MV-4-11 (cell line): ENCODE measurements around the gene CCDC197.

Source experiments
- DNase-seq: peaks from one replicate; lab custom pipeline; 2025; lab: John Stamatoyannopoulos, UW

CCDC197 gene

DNA sequence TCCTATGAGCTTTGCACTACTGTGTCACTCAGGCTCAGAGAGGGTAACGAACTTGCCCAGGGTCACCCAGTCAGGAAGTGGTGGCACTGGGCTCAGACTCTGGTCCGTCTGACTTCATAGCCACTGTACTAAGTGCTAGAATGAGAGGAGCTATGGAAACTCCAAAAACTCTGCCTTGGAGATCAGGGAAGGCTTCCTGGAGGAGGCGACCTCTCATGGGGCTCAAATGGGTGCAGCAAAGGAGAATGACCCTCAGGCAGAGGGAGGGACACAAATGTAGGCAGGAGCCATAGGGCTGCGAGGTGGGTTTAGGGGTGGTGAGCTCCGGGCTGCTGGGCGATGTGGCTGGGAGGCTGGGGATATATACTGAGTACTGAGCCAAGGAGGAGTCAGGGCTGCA is 3.2 kb downstream of the CCDC197 start:
- no peak for DNase-seq

DNA sequence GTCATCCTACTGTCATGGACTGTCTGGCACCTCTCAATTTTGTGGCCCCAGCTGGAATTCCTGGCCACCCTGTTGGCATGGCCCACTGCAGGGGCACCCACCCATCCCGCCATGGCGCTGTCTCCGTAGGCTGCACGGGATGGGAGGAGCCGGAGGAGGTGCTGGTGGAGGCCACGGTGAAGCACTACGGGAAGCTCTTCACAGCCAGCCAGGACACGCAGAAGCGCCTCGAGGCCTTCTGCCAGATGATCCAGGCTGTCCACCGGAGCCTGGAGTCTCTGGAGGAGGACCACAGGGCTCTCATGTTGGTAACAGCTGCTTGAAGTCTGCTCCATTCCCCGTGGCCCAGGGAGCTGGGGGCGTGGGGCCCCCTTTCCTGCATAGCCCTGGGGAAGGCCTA is 3.9 kb downstream of the CCDC197 start:
- no peak for DNase-seq

DNA sequence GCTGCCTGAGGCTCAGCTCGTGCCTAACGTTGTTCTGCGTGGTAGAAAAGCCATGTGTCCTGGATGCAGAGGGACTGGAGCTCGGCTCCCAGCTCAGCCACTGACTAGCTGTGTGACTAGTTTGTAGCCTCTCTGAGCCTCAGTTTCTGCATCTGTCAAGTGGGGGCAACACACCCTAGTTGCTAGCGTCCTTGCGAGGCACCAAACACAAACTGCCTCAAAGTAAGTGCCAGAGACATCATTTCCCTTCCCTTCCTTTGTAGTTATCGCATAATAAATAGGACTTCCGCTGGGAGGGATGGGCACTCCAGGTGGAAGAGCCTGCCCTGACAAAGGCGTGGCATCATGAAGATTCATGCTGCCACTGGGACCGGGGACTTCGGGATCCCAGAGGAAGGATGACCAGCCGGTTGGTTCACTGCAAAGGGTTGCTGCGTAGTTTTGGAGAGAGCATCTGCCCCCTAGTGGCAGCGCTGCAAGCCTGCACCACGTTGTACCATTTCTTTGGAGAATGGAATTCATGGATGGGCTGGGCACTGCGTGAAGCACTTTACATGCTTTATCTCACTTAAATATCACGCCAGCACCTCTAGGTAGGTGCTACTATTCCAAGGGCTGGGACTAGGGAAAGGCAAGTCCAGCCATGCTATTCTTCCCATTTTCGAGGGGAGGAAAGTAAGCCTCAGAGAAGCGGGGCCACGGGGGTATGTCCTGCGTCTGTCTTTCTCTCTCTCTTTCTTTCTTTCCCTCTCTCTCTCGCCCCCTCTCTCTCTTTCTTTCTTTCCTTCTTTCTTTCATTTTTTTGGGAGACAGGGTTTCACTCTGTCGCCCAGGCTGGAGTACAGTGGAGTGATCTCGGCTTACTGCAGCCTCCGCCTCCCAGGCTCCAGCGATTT is 4.6 kb downstream of the CCDC197 start:
- peak; percentile 31 for DNase-seq

DNA sequence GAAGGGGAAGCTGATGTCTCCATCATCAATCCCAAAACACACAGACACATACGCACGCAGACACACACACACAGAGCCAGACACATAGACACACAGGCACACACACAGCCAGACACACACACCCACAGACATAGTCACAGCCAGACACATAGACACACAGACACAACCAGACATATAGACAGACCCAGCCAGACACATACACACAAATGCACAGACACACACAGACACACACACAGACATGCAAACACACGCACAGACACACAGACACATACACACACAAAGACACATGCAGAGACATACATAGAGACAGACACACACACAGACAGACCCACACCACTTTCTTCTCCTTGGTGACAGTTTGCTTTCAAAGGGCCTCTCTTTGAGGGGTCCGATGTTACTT is 6.3 kb downstream of the CCDC197 start:
- DNase-seq = no peak

DNA sequence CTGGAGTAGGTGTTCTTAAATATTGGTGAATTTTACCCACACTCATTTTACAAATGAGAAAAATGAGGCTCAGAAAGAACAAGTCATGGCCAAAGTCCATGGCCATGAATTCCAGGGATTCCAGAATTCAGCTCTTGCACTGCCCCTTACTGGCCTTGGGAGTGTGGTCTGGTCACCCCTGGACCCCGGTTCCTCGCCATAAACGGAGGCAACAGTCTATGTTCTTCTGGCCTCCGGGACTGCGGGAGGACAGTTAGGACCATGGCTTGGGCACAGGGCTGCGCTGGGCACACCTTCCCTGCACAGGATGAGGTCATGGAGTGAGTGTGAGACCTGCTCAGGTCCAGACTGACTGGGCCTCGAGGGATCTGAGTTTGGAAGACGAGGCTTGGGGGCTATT is 6.9 kb downstream of the CCDC197 start:
- no peak for DNase-seq

DNA sequence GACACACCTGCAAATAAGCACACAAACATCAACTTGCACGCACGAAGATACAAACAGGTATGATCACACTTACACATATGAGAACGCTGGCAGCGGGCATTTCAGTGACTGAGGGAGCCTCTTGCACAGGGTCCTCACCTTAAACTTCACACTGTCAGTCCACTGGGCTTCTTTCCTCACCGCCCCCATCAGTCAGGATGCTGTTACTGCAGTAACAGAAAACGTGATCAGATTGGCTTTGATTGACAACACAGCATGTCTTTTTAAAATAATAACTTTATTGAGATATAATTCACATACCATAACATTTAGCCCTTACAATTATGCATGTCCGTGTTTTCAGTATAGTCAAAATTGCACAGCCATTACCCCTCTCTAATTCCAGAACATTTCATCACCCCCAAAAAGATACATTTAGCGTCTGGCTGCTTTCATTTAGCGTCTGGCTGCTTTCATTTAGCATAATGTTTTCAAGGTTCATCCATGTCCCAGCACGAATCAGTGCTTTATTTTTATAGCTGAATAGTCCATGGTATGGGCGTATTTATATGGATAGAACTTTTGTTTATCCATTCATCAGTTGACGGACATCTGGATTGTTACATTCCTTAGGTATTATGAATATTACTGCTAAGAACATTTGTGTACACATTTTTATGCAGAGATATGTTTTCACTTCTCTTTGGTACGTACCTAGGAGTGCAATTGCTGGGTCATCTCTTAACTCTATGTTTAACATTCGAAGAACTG is 8.4 kb downstream of the CCDC197 start:
- no peak for DNase-seq

DNA sequence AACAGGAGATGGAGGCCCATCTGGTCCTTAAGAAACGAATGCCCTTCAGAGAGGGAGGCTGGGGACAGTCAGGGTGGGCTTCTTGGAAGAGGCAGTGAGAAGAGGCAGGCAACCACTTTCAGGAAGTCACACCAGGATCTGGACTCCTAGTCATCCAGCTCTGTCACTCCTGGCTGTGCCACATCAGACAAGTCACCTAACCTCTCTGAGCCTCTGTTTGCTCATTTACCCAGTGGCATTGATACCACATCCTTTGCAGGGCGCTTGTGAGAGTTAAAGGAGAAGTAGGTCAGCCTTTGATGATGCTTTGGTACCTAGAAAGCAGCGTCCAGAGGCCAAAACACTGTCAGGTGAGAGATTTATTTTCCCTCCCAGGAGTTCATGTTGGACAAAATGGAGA is 11.1 kb downstream of the CCDC197 start:
- DNase-seq = no peak

DNA sequence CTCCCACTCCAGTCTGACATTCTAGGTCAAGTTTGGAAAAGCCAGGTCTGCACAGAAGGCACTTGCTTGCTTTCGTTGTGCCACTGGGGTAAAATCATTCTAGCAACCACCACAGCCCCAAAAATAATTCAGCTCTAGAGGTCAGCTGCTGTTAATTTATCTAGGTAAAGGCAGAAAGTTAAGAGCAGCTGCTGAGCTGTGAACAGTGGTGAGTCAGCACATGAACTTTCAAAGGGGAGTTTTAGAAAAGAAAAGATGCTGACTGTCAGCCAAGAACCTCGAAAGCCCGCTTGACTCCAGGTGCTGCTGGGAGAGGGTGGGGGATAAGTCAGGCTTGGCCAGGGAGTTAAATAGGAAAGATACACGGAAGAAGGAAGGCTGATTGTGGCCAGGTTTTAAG is 12.7 kb downstream of the CCDC197 start:
- DNase-seq = no peak

DNA sequence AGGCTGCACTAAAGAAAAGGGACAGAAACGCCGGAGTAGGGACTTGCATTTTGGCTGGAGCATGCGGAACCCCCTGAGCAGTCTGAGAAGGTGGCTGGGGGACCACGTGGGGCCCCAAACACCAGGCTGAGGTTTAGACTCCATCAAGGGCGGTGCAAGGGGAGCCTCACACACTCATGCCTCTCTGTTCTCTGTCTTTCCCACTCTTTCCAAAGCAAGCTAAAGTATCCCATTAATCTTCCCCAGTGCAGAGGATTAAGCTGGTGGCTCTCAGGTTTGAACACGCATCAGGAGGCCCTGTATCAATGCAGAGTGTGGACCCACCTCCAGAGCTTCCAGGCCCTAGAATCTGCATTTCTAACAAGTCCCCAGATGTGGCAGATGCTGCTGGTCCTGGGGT is 13.5 kb downstream of the CCDC197 start:
- no peak for DNase-seq

DNA sequence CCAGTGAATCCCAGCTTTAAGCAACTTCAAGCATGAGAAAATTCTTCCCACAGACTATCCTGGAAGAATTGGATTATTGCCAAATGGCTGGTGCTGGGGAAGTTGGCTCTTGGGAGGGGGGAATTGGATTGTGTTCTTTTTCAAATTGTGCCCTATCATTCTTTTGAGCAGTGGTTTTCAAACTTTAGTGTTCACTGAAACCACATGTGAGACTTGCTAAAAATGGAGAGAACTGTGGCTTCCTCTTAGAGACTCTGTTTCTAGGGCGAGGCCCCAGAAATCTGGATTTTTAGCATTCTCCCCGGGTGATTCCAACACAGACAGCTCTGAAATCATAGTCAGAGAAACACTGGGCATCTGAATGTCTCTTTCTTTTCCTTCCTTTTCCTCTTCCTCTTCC is 14.7 kb downstream of the CCDC197 start:
- DNase-seq = peak; percentile 54

DNA sequence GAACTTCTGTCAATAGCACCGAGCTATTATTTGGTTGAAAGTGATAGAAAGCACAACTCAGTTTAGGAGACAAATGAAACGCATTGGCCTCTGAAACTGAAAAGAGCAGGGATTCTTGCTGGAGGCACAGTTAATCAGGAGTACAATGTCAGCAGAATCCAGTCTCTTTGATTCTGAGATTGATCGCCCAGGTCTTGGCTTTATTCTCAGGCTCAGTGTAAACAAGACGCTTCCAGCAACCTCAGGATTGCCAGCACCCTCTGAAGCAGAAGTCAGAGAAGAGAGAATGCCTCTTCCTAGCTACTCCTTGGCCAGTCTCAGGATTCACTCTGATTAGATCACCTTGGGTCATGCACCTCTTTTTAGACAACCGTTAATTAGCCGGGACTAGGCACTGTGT is 17.3 kb downstream of the CCDC197 start:
- DNase-seq = no peak

DNA sequence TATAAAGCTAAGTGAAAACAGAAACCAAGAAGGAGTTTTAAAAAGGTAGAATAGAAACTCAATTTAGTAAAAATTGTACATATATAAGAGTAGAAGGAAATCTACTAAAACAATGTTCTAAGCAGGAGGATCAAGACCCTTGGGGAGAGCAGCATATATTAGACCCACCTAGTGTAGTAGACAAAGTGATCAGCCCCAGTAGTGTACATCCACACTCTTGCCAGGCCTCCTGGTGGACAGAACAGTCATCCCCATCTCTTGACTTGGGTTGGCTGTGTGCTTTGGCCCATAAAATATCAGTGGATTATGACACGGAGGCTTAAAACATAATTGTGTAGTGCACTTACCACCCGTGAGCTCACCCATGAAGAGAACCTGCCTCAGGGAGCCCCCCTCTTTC is 18.1 kb downstream of the CCDC197 start:
- no peak for DNase-seq

DNA sequence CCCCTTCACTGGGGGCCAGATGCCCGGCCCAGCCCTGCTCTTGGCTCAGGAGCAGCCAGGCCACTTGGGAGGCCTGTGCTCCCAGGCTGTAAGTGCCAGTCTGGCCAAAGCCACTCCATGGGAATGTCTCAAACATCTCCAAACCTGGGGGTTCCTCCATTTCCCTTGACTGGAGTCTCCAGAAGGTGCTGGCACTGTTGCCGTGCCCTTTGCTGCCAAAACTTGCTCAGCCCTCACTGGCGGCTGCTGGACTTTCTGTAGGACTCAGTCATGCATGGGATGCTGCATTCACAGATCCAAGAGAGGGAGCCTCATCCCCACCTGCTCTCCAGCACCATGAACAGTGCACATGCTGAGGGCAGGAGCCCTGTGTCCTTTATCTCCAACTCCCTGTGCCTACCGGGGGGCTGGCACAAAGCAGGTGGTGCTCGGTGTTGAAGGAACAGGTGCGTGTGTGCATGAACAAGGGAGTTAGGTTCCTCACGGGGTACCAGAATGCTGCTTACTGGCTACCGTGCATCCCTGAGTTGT is 19.4 kb downstream of the CCDC197 start:
- no peak for DNase-seq

DNA sequence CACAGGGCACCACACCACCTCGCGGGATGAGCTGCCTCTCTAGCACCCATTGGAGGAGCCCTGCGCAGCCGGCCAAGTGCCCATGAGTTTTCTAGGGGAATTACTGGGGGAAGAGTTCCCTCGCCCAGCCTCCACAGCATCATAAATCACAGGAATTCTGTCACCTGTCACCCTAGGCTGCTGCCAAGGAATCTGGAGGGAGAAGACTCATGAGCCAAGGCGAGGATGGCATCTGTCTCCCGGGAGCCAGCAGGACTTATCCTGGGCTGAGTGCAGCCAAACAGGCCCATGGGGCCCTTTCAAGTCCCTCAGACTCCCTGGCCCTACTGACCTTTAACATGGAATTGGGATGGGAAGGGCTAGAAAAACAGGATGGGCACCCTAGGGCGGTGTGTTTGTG is 21.2 kb downstream of the CCDC197 start:
- DNase-seq = no peak

DNA sequence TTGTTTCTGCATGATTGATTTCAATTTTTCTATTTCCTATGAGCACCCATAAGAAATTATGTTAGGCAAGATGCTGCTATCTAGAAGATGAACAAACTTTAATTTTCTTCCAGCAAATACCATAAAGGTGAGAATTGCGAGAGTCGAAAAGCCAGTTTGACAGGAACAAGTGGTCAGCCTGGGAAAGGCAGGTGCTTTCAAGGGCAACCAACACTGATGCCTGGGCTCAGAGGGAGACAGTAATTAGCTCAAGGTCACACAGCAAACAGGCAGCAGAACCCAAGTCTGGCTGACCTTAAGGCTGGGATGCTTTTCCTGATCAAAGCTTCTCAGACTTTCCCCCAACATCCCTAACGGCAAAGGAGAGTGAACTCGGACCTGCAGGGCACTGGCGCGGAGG is 22.2 kb downstream of the CCDC197 start:
- DNase-seq = no peak

DNA sequence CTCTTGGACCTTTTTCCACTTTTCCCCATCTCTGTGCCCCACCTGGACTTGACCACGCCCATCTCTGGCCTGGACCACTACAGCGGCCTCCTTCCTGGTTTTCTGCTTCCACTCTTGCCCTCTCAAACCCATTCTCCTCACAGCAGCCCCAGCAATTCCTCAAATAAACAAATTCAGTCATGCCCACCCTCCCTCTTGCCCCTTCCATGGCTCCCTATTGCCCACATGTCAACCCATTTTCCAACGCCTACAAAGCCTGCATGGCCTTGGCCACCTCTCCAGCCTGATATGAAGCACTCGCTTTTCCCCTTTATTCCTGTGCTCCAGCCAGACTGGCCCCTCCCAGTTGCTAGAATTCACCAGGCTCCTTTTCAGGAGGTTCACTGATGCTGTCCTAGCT is 23.2 kb downstream of the CCDC197 start:
- DNase-seq = no peak

DNA sequence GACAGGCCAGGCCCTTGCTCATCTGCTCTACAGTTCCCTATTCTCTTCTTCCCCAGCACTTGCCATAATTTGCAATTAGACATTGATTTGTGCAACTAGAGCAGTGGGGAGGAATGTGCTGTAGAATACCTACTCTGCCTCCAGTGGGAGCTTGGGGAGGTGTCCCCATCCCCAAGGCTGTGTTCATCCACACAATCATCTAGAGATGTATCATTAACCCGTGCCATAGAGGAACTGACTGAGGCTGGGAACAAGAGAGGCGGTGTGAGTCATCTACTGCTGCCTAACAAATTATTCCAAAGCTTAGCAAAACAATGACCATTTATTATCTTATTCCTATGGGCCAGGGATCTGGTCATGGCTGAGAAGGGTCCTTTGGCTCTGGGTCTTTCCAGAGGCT is 23.9 kb downstream of the CCDC197 start:
- peak; percentile 17 for DNase-seq

DNA sequence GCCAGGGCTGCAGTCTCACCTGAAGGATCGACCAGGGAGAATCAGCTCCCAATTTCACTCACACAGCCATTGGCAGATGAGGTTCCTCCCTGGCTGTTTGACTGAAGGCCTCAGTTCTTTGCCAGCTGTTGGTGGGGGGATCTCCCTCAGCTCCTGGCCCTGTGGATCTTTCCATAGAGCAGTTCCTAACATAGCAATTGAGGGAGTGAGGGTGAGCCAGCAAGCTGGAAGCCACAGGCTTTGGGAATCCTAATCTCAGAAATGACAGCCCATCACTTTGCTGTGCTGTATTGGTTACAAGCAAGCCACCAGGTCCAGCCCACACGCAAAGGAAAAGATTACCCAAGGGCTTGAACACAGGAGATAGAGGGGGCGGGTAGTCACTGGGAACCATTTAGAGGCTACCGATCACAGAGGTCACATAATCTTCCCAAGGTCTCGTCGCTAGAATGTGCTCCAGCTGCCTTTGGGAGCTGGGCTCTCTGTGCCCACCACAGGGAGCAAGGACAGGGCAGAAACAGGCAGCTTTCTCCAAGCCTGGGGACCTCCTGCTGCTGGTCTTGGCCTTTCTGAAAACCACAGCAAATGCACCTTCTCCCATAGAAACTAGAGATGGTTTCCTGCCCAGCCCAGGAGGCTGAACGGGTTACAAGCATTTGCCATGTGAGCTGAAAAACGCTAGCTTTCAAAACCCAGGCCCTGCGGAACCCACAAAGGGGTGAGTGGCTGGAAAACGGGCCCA is 24.5 kb downstream of the CCDC197 start:
- DNase-seq = no peak

DNA sequence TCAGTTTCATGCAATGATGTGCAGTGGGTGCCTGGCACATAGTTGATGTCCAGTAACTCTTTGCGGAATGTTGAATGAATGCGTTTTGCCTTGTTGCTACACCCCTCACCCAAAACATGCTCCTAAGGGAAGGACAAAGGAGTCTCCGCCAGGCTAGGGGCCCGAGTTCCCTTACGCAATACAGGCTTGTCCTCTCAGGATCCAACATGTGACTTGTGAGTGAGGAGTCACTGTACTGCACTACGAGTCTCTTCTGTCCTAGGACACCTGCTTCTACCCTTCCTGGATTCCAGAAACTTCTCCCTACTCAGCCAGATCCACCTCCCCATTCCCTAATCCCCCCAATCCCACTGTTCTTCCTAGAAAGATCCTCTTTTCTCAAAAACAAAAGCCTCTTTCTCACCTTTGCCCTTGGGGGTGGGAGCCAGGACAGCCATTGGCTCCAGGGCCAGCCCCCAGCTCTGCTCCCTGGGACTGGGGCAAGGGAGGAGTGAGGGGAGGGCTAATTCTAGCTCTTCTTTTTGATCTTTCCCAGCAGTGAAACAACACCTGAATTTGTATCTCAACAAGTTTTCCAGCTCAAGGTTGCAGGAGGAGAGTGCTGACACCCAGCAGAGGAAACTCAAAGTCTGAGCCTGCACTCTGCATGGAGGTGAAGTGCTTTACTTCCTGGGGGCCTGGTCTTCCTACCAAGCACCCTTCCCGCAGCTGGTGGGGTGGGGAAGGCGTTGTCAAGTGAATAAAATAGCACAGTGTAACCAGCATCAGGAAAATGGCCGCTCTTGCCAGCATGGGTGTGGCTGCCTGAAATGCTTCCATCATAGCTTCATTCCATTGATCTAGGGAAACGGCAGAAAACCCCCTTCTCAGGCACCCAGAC is 25.7 kb downstream of the CCDC197 start:
- DNase-seq = peak; percentile 14

DNA sequence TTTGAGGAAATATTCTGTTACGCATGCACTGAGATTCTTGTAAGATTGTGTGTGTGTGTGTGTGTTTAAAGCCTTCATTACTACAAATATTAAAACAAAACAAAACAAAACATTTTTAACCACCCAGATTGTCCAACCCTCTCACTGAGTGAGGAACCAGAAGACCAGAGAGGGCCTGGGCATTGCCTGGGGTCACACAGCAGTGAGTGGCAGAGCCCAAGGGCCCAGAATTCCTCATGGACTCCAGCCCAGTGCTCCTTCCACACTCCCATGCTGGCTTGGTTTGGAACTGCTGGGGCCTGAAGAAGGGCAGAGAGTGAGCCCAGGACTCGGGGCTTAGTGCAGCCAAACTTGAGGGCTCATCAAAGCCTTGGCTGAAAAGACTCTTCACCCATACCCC is 27.4 kb downstream of the CCDC197 start:
- no peak for DNase-seq

DNA sequence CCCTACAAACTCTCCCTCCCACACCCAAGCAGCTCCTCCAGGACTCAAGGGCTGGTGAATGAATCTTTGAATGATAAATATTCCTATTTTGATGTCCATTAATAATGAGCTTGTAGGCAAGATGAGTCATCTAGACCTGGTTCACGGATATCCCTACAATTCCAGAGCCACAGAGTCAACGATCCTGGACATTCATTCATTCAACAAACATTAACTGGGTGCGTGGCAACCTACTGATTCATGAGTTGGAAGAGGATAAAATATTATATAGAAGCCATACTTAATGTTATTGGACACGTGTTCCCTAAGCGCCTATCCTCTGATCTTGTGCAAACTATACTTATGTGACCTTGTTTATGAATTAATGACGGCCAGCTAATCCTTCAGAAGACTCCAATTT is 28.6 kb downstream of the CCDC197 start:
- no peak for DNase-seq
